Activated effector memory CD4-positive, alpha-beta T cell treated with anti-CD3 and anti-CD28 coated beads, Interleukin-2, amount 50 U/mL, for 16 hours (primary cell): ENCODE results near the gene MGME1.
"Not testable (repeated sequence)": the region's sequence is repeated elsewhere in the genome, so short reads cannot be mapped to it uniquely, and the experiment has no call there.

Experiments
- DNase-seq: peaks from one replicate; pipeline ENCODE4 v3.0.0-alpha.2; 2020

The MGME1 gene

GRCh38 chr20:17995967-17996819 is 27.4 kb downstream of the MGME1 start:
- DNase-seq, result peak; percentile 71

- DNase-seq, result no peak
Measured at GRCh38 chr20:17998446-17998845, 29.6 kb downstream of the MGME1 start.

GRCh38 chr20:17999566-17999965 is 30.7 kb downstream of the MGME1 start:
- peak; percentile 28 for DNase-seq

GRCh38 chr20:18001131-18001921 is 32.5 kb downstream of the MGME1 start:
- DNase-seq, result peak; percentile 39

GRCh38 chr20:18003897-18004296 is 35.1 kb downstream of the MGME1 start:
- DNase-seq, result no peak

GRCh38 chr20:18004384-18005031 is 35.7 kb downstream of the MGME1 start:
- DNase-seq, result peak; percentile 12

- peak; percentile 48 for DNase-seq
Measured at GRCh38 chr20:18005170-18005989, 36.6 kb downstream of the MGME1 start.

- DNase-seq, result no peak
Measured at GRCh38 chr20:18005990-18006364, 37.2 kb downstream of the MGME1 start.

- DNase-seq, result no peak
Measured at GRCh38 chr20:18006684-18007083, 37.9 kb downstream of the MGME1 start.

- peak; percentile 50 for DNase-seq
Measured at GRCh38 chr20:18007534-18008292, 38.9 kb downstream of the MGME1 start.

- no peak for DNase-seq
Measured at GRCh38 chr20:18009116-18009515, 40.3 kb downstream of the MGME1 start.

GRCh38 chr20:18011482-18011881 is 42.7 kb downstream of the MGME1 start:
- DNase-seq, result no peak

- DNase-seq, result no peak
Measured at GRCh38 chr20:18011951-18012645, 43.3 kb downstream of the MGME1 start.

- no peak for DNase-seq
Measured at GRCh38 chr20:18012901-18013300, 44.1 kb downstream of the MGME1 start.

- DNase-seq, result no peak
Measured at GRCh38 chr20:18014411-18014810, 45.6 kb downstream of the MGME1 start.

GRCh38 chr20:18016772-18017171 is 48.0 kb downstream of the MGME1 start:
- DNase-seq, result no peak

GRCh38 chr20:18018100-18018499 is 49.3 kb downstream of the MGME1 start:
- DNase-seq, result no peak

- no peak for DNase-seq
Measured at GRCh38 chr20:18019068-18019467, 50.2 kb downstream of the MGME1 start.

- no peak for DNase-seq
Measured at GRCh38 chr20:18020931-18021330, 52.1 kb downstream of the MGME1 start.

GRCh38 chr20:18024606-18025127 is 55.8 kb downstream of the MGME1 start:
- no peak for DNase-seq

GRCh38 chr20:18027011-18027410 is 58.2 kb downstream of the MGME1 start:
- not testable (repeated sequence) for DNase-seq
